H1 (cell line): ENCODE measurements around the gene CCDC192.

Experiments
- BACH1 ChIP-seq: IDR thresholded peaks from 2 replicates; pipeline ENCODE4 v1.6.1; 2012; ENCODE audit warnings: low read length, improper control_type of control experiment
- EP300 ChIP-seq, 2 experiments: IDR thresholded peaks; 1 replicate in 1 of 2; 2 replicates in 1 of 2; pipeline ENCODE4 v1.6.1; 2011 to 2012; ENCODE audit warnings: low read depth in 2 of 2, low read length in 2 of 2, mild to moderate bottlenecking in 2 of 2, borderline replicate concordance in 1 of 2, inconsistent platforms in 1 of 2, moderate library complexity in 1 of 2
- EZH2 ChIP-seq: fragments of 200-600 bp; sonication (generic); IDR thresholded peaks from 2 replicates; pipeline ENCODE4 v1.7.1; 2012; ENCODE audit warnings: low read depth, mild to moderate bottlenecking, moderate library complexity, low read length, inconsistent platforms; ENCODE audit not compliant: severe bottlenecking
- POLR2A ChIP-seq, 2 experiments: IDR thresholded peaks; 1 replicate in 1 of 2; 2 replicates in 1 of 2; pipeline ENCODE4 v1.6.1; 2011; ENCODE audit warnings: low read depth in 2 of 2, low read length in 2 of 2, mild to moderate bottlenecking in 2 of 2; ENCODE audit errors: control extremely low read depth in 1 of 2
- RBBP5 ChIP-seq: IDR thresholded peaks from 2 replicates; pipeline ENCODE4 v1.7.1; 2012; ENCODE audit warnings: low read depth, mild to moderate bottlenecking, inconsistent platforms, low read length, moderate library complexity, borderline replicate concordance
- SP1 ChIP-seq: IDR thresholded peaks from 2 replicates; pipeline ENCODE4 v1.6.1; 2011; ENCODE audit warnings: low read depth, low read length
- TEAD4 ChIP-seq: IDR thresholded peaks from 2 replicates; pipeline ENCODE4 v1.6.1; 2012; ENCODE audit warnings: low read depth, low read length, inconsistent platforms, mixed read lengths
- YY1 ChIP-seq: IDR thresholded peaks from 2 replicates; pipeline ENCODE4 v1.6.1; 2011; ENCODE audit warnings: low read depth, mild to moderate bottlenecking, low read length
- TF ChIP-seq, protein P1 (sequence below), 3 experiments: IDR thresholded peaks; 1 replicate in 2 of 3; 2 replicates in 1 of 3; pipeline versions ENCODE4 v1.5.1 to v1.6.1; 2011; ENCODE audit warnings: low read length in 3 of 3, mild to moderate bottlenecking in 3 of 3, inconsistent platforms in 2 of 3, low read depth in 1 of 3, moderate library complexity in 1 of 3; ENCODE audit not compliant: insufficient read depth in 1 of 3; ENCODE audit errors: control extremely low read depth in 1 of 3
- TF ChIP-seq, protein P2 (sequence below): IDR thresholded peaks from 2 replicates; pipeline ENCODE4 v1.6.1; 2012; ENCODE audit warnings: inconsistent platforms

DNA sequence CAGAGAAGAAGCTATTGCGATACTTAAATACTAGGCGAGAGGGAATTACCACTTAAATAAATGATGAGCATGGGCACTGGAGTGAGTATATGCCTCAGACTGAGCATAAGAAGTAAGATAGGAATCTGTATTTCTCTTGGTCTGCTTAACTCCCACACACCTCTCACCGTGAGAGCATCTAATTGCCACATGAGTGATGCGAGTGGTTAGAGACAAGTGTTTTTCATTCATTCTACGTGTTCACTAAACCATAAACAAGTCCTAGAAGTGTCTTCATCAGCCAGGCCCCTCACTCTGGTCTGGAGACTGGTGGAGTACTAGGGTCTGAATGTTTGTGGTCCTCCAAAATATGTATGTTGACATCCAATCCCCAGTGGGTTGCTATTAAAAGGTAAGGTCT lies 230.2 kb downstream of the CCDC192 start:
- TF ChIP-seq RBBP5 (no peak), YY1 (no peak), EP300 (IDR thresholded peaks at IDR 0.05; ENCODE audit: borderline replicate concordance in 1 of 2, low read depth in 2 of 2, low read length in 2 of 2) (no peak), BACH1 (no peak), EZH2 (no peak), POLR2A (IDR thresholded peaks at IDR 0.05; ENCODE audit: control extremely low read depth in 1 of 2, low read depth in 2 of 2, low read length in 2 of 2) (no peak), TEAD4 (no peak), SP1 (no peak)
- TF ChIP-seq, protein P1, sequence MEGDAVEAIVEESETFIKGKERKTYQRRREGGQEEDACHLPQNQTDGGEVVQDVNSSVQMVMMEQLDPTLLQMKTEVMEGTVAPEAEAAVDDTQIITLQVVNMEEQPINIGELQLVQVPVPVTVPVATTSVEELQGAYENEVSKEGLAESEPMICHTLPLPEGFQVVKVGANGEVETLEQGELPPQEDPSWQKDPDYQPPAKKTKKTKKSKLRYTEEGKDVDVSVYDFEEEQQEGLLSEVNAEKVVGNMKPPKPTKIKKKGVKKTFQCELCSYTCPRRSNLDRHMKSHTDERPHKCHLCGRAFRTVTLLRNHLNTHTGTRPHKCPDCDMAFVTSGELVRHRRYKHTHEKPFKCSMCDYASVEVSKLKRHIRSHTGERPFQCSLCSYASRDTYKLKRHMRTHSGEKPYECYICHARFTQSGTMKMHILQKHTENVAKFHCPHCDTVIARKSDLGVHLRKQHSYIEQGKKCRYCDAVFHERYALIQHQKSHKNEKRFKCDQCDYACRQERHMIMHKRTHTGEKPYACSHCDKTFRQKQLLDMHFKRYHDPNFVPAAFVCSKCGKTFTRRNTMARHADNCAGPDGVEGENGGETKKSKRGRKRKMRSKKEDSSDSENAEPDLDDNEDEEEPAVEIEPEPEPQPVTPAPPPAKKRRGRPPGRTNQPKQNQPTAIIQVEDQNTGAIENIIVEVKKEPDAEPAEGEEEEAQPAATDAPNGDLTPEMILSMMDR (IDR thresholded peaks at IDR 0.05; ENCODE audit: control extremely low read depth in 1 of 3, insufficient read depth in 1 of 3, low read depth in 1 of 3, low read length in 3 of 3) = no peak
- TF ChIP-seq, protein P2, sequence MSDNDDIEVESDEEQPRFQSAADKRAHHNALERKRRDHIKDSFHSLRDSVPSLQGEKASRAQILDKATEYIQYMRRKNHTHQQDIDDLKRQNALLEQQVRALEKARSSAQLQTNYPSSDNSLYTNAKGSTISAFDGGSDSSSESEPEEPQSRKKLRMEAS = no peak
